Stimulated activated CD4-positive, alpha-beta T cell treated with anti-CD3 and anti-CD28 coated beads, Interleukin-12 subunit alpha, Interleukin-12 subunit beta, amount 100 ng/mL, for 4 hours (primary cell): ENCODE measurements around the gene ADGRA1.
"Not testable (repeated sequence)": the region's sequence is repeated elsewhere in the genome, so short reads cannot be mapped to it uniquely, and the experiment has no call there.

Source experiments
- DNase-seq: peaks from one replicate; pipeline ENCODE4 v3.0.0-alpha.2; 2020

The ADGRA1 gene

GRCh38 chr10:133097961-133098360 is 10.2 kb downstream of the ADGRA1 start:
- DNase-seq = no peak

GRCh38 chr10:133098426-133099124 is 10.9 kb downstream of the ADGRA1 start:
- DNase-seq = no peak

GRCh38 chr10:133099571-133099970 is 11.8 kb downstream of the ADGRA1 start:
- DNase-seq = no peak

GRCh38 chr10:133100186-133100585 is 12.5 kb downstream of the ADGRA1 start:
- no peak for DNase-seq

- DNase-seq = peak; percentile 13
Observed at GRCh38 chr10:133100706-133101415, 13.1 kb downstream of the ADGRA1 start.

GRCh38 chr10:133101416-133101810 is 13.7 kb downstream of the ADGRA1 start:
- DNase-seq = no peak

GRCh38 chr10:133102415-133103095 is 14.8 kb downstream of the ADGRA1 start:
- no peak for DNase-seq

GRCh38 chr10:133103311-133103910 is 15.7 kb downstream of the ADGRA1 start:
- no peak for DNase-seq

GRCh38 chr10:133104068-133104962 is 16.6 kb downstream of the ADGRA1 start:
- DNase-seq = no peak

- no peak for DNase-seq
Observed at GRCh38 chr10:133104963-133105640, 17.4 kb downstream of the ADGRA1 start.

GRCh38 chr10:133105686-133106390 is 18.1 kb downstream of the ADGRA1 start:
- DNase-seq = no peak

- no peak for DNase-seq
Observed at GRCh38 chr10:133106516-133106915, 18.8 kb downstream of the ADGRA1 start.

- no peak for DNase-seq
Observed at GRCh38 chr10:133107442-133107841, 19.7 kb downstream of the ADGRA1 start.

- no peak for DNase-seq
Observed at GRCh38 chr10:133109711-133110110, 22.0 kb downstream of the ADGRA1 start.

- DNase-seq = no peak
Observed at GRCh38 chr10:133110133-133110532, 22.4 kb downstream of the ADGRA1 start.

GRCh38 chr10:133110609-133111275 is 23.0 kb downstream of the ADGRA1 start:
- DNase-seq = no peak

- not testable (repeated sequence) for DNase-seq
Observed at GRCh38 chr10:133111640-133112039, 23.9 kb downstream of the ADGRA1 start.

- DNase-seq = no peak
Observed at GRCh38 chr10:133113146-133113830, 25.6 kb downstream of the ADGRA1 start.

- DNase-seq = no peak
Observed at GRCh38 chr10:133113847-133114246, 26.1 kb downstream of the ADGRA1 start.

GRCh38 chr10:133114251-133114650 is 26.5 kb downstream of the ADGRA1 start:
- DNase-seq = no peak
